ENCODE measurements around the gene ITPK1. TPM values are rescaled to one million over a fixed set of nuclear protein-coding genes. Genes with fewer than 3 reads are reported as not detected.

ITPK1 gene
- total RNA-seq, 1 experiment from 2014 or later, result 25.9 TPM

- Histone ChIP-seq H3K4me1 (ENCODE audit: control insufficient read depth, insufficient read depth, low read length) (peaks cover 5% of the 10 kb centered on the region; the same call in 1 of the 2 replicates), H3K9me3 (ENCODE audit: control insufficient read depth, insufficient read depth, low read depth, low read length) (no peaks in the 10 kb centered on the region), H3K4me3 (ENCODE audit: low read depth in 2 of 2, low read length in 2 of 2) (no peak overlapping the region), H3K36me3 (ENCODE audit: control insufficient read depth, insufficient read depth, low read length) (no peaks in the 10 kb centered on the region), H3K27ac (ENCODE audit: low read length) (no peak overlapping the region), H3K27me3 (ENCODE audit: control insufficient read depth, insufficient read depth, low read length) (no peaks in the 10 kb centered on the region)
- DNase-seq (ENCODE audit: low read depth, low spot score), result no peak
- TF ChIP-seq TCF7L2 (IDR thresholded peaks at IDR 0.05; ENCODE audit: low read depth, low read length) (no peak), POLR2AphosphoS5 (IDR thresholded peaks at IDR 0.05; ENCODE audit: low read depth, low read length) (no peak), REST (IDR thresholded peaks at IDR 0.05; ENCODE audit: insufficient read depth in 1 of 2, low read depth in 2 of 2, low read length in 1 of 2) (no peak), SIN3A (IDR thresholded peaks at IDR 0.05; ENCODE audit: borderline replicate concordance, insufficient read depth, low read depth, low read length) (no peak)
- TF ChIP-seq, protein P1, sequence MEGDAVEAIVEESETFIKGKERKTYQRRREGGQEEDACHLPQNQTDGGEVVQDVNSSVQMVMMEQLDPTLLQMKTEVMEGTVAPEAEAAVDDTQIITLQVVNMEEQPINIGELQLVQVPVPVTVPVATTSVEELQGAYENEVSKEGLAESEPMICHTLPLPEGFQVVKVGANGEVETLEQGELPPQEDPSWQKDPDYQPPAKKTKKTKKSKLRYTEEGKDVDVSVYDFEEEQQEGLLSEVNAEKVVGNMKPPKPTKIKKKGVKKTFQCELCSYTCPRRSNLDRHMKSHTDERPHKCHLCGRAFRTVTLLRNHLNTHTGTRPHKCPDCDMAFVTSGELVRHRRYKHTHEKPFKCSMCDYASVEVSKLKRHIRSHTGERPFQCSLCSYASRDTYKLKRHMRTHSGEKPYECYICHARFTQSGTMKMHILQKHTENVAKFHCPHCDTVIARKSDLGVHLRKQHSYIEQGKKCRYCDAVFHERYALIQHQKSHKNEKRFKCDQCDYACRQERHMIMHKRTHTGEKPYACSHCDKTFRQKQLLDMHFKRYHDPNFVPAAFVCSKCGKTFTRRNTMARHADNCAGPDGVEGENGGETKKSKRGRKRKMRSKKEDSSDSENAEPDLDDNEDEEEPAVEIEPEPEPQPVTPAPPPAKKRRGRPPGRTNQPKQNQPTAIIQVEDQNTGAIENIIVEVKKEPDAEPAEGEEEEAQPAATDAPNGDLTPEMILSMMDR (IDR thresholded peaks at IDR 0.05), result no peak
- intact Hi-C loops (cut with micrococcal nuclease; ENCODE audit: unreplicated experiment), result no loop called here
- no TSS peak for BruUV-seq (replicated peaks)
- ATAC-seq, result peak; percentile 45; the same call in 1 of the 2 replicates
- ChIA-PET CTCF (interaction anchor here (0.5 kb wide), 1 partner anchor 145 kb away, joined by 3 read pairs; no protein-coding TSS in a partner anchor), POLR2A (no interaction called here)
- in situ Hi-C loops (cut with HindIII; ENCODE audit: low pct_unique_long_range_greater_than_20kb, low sequenced_read_pairs), result no loop called here
Observed at GRCh38 chr14:92986254-92987147, 129.2 kb downstream of the ITPK1 start.

DNA sequence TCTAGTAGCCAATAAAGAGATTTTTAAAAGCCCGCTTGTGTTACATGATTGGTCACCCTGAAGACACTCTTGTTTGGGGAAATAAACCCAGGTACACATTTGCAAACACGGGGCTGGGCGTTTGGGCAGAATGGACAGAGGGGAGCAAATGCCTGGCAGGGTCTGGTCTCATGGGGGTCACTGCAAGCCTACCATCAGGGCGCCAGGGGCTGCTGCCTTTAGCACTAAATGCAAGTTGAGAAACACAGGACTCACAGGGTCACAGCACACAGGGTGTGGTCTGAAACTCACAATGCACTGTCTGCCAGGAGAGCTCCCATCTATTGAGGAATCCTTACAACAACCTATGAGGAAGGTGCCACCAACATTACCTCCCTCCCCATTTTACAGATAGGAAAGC is 130.2 kb downstream of the ITPK1 start:
- Histone ChIP-seq H3K4me1 (ENCODE audit: control insufficient read depth, insufficient read depth, low read length) (peaks cover 5% of the 10 kb centered on the region; the same call in 1 of the 2 replicates), H3K9me3 (ENCODE audit: control insufficient read depth, insufficient read depth, low read depth, low read length) (no peaks in the 10 kb centered on the region), H3K36me3 (ENCODE audit: control insufficient read depth, insufficient read depth, low read length) (no peaks in the 10 kb centered on the region), H3K27me3 (ENCODE audit: control insufficient read depth, insufficient read depth, low read length) (no peaks in the 10 kb centered on the region), H3K27ac (ENCODE audit: low read length) (no peak overlapping the region), H3K4me3 (ENCODE audit: low read depth in 2 of 2, low read length in 2 of 2) (no peak overlapping the region)
- TF ChIP-seq, protein P1 (IDR thresholded peaks at IDR 0.05), result no peak
- TF ChIP-seq POLR2AphosphoS5 (IDR thresholded peaks at IDR 0.05; ENCODE audit: low read depth, low read length) (no peak), SIN3A (IDR thresholded peaks at IDR 0.05; ENCODE audit: borderline replicate concordance, insufficient read depth, low read depth, low read length) (no peak), TCF7L2 (IDR thresholded peaks at IDR 0.05; ENCODE audit: low read depth, low read length) (no peak), REST (IDR thresholded peaks at IDR 0.05; ENCODE audit: insufficient read depth in 1 of 2, low read depth in 2 of 2, low read length in 1 of 2) (no peak)
- intact Hi-C loops (cut with micrococcal nuclease; ENCODE audit: unreplicated experiment), result no loop called here
- CTCF ChIA-PET, result no interaction called here
- POLR2A ChIA-PET, result no interaction called here
- no TSS peak for BruUV-seq (replicated peaks)
- ATAC-seq (no peak), DNase-seq (ENCODE audit: low read depth, low spot score) (no peak)
- in situ Hi-C loops (cut with HindIII; ENCODE audit: low pct_unique_long_range_greater_than_20kb, low sequenced_read_pairs), result no loop called here

Measured in Panc1 (cell line).